Activated CD8-positive, alpha-beta memory T cell treated with anti-CD3 and anti-CD28 coated beads for 36 hours (primary cell): ENCODE results near the gene DDX4. TPM values are rescaled to one million over a fixed set of nuclear protein-coding genes. Genes with fewer than 3 reads are reported as not detected.
"Not testable (repeated sequence)": the region's sequence is repeated elsewhere in the genome, so short reads cannot be mapped to it uniquely, and the experiment has no call there.

Experiments
- CTCF ChIA-PET: fragments of 350-600 bp; sonication (Branson Sonifier 250); formaldehyde crosslinking; loops from one replicate; lab custom pipeline; 2021; ENCODE audit warnings: antibody characterized with exemption; lab: Charles Lee
- POLR2A ChIA-PET: fragments of 350-600 bp; sonication (Branson Sonifier 250); formaldehyde crosslinking; loops from one replicate; lab custom pipeline; 2021; ENCODE audit warnings: antibody characterized with exemption; lab: Charles Lee
- total RNA-seq, 2 experiments: library from RNA; stranded (reverse); gene quantifications; one replicate each; pipeline ENCODE4 v1.2.3, GENCODE V29; 2021

DDX4 gene
- total RNA-seq, 2 experiments from 2014 or later = not detected

GRCh38 chr5:55808814-55809213, 71.0 kb downstream of the DDX4 start:
- POLR2A ChIA-PET = not testable (repeated sequence)

GRCh38 chr5:55815939-55816338, 78.1 kb downstream of the DDX4 start:
- CTCF ChIA-PET, POLR2A ChIA-PET: not testable (repeated sequence)

More at GRCh38 chr5:55808814-55809213, 71.0 kb downstream of the DDX4 start:
- CTCF ChIA-PET = not testable (repeated sequence)

GRCh38 chr5:55816342-55816741, 78.5 kb downstream of the DDX4 start:
- POLR2A ChIA-PET = no interaction called here
- CTCF ChIA-PET = no interaction called here

- ChIA-PET CTCF (no interaction called here), POLR2A (no interaction called here)
Measured at GRCh38 chr5:55817030-55817429, 79.2 kb downstream of the DDX4 start.

GRCh38 chr5:55820488-55820887, 82.6 kb downstream of the DDX4 start:
- CTCF ChIA-PET = interaction anchor here (0.6 kb wide), 1 partner anchor 100 kb away, joined by 3 read pairs; no protein-coding TSS in a partner anchor

GRCh38 chr5:55821731-55822512, 84.1 kb downstream of the DDX4 start:
- CTCF ChIA-PET = no interaction called here
- POLR2A ChIA-PET = no interaction called here

More at GRCh38 chr5:55820488-55820887, 82.6 kb downstream of the DDX4 start:
- POLR2A ChIA-PET = no interaction called here

- POLR2A ChIA-PET = no interaction called here
- CTCF ChIA-PET = no interaction called here
Measured at GRCh38 chr5:55823151-55823796, 85.4 kb downstream of the DDX4 start.

- CTCF ChIA-PET = no interaction called here
- POLR2A ChIA-PET = no interaction called here
Measured at GRCh38 chr5:55829956-55830355, 92.1 kb downstream of the DDX4 start.

- ChIA-PET CTCF (no interaction called here), POLR2A (no interaction called here)
Measured at GRCh38 chr5:55832446-55832845, 94.6 kb downstream of the DDX4 start.

- CTCF ChIA-PET = no interaction called here
- POLR2A ChIA-PET = no interaction called here
Measured at GRCh38 chr5:55836191-55836590, 98.3 kb downstream of the DDX4 start.

- POLR2A ChIA-PET = no interaction called here
Measured at GRCh38 chr5:55841976-55842375, 104.1 kb downstream of the DDX4 start.

GRCh38 chr5:55847837-55848236, 110.0 kb downstream of the DDX4 start:
- ChIA-PET POLR2A (no interaction called here), CTCF (no interaction called here)

More at GRCh38 chr5:55841976-55842375, 104.1 kb downstream of the DDX4 start:
- CTCF ChIA-PET = no interaction called here

- POLR2A ChIA-PET = no interaction called here
- CTCF ChIA-PET = no interaction called here
Measured at GRCh38 chr5:55848783-55849182, 110.9 kb downstream of the DDX4 start.

- POLR2A ChIA-PET = interaction anchor here (0.6 kb wide), 1 partner anchor 295 kb away, joined by 4 read pairs; no protein-coding TSS in a partner anchor
- CTCF ChIA-PET = interaction anchor here (0.7 kb wide), 1 partner anchor 85 kb away, joined by 3 read pairs; no protein-coding TSS in a partner anchor
Measured at GRCh38 chr5:55850839-55851674, 113.2 kb downstream of the DDX4 start, which contains the start of gene IL31RA. Gene IL31RA, plus strand, starts transcription at chr5:55851357. Its CDS starts 214 bp downstream, at chr5:55851571.

GRCh38 chr5:55851675-55851979, 113.8 kb downstream of the DDX4 start:
- ChIA-PET POLR2A (interaction anchor here (0.6 kb wide), 1 partner anchor 295 kb away, joined by 4 read pairs; no protein-coding TSS in a partner anchor), CTCF (no interaction called here)

GRCh38 chr5:55852503-55852902, 114.6 kb downstream of the DDX4 start:
- ChIA-PET POLR2A (no interaction called here), CTCF (no interaction called here)

GRCh38 chr5:55853041-55853670, 115.3 kb downstream of the DDX4 start:
- ChIA-PET POLR2A (no interaction called here), CTCF (no interaction called here)

- ChIA-PET CTCF (no interaction called here), POLR2A (no interaction called here)
Measured at GRCh38 chr5:55853818-55854217, 116.0 kb downstream of the DDX4 start.

GRCh38 chr5:55855509-55855908, 117.6 kb downstream of the DDX4 start:
- CTCF ChIA-PET = no interaction called here
- POLR2A ChIA-PET = no interaction called here
